GM21360 (cell line): ENCODE results near the gene GRK3.
"Not testable (repeated sequence)": the region's sequence is repeated elsewhere in the genome, so short reads cannot be mapped to it uniquely, and the experiment has no call there.

Source experiments
- ATAC-seq: cut with Tn5 transposase; IDR thresholded peaks from one replicate; pipeline ENCODE4 v1.9.1; 2021; ENCODE audit warnings: mild to moderate bottlenecking, moderate library complexity; ENCODE audit not compliant: unreplicated experiment

Gene GRK3

GRCh38 chr22:25564320-25564978, at the start of gene GRK3:
GRK3 (plus strand) TSS chr22:25564675; CDS start chr22:25565041, 366 bp downstream.
- no peak for ATAC-seq

- no peak for ATAC-seq
Observed at GRCh38 chr22:25518000-25518663, 46.3 kb upstream of the GRK3 start.

DNA sequence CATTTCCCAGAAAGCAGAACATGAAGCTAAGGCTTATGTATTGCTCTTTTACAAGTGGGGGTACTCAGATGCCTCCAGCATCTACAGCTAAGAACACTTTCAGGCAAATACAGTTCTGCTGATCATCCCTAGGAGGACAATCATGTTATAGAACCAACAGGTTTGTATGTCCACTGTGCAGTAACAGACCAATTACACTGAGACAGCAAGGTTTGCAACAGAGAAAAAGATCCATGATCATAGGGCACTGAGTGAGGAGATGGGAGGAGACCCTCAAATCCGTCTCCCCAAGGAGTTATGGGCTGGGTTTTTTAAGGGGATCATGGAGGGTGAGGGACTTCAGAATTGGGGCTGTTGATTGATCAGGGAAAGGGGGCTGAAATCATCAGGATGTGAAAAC, 39.1 kb upstream of the GRK3 start:
- no peak for ATAC-seq

DNA sequence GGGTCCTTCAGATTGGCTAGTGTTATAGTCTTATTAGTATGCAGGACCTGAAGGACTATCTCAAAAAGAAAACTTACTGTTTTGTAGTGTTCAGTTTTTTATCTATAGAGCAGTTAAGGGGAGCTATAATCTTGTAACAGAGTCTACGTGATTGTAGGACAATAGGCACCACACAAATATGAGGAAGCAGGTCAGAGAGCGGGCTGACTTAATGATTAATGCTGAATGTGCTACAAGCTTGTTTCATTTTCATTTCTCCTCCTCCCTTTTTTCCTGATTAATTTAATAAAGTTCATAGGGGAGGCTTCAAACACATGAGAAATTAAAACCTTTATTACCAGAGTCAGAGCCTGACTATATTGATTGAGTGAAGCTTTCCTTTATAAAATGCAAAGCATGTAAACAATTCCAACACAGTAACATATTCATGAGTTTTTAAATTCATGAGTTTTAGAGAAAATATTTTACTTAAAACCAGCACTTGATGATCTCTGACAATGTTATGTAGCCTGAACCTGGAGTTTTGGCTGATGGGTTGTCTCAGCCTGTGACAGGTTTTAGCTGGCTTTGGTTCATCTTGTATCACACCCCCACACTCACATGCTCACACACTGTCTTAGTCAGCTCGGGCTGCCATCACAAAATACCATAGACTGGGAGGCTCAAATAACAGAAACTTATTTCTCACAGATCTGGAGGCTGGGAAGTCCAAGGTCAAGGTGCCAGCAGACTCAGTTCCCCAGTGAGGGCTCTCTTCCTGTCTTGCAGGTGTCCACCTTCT, 38.5 kb upstream of the GRK3 start:
- ATAC-seq = not testable (repeated sequence)

GRCh38 chr22:25527016-25527415, 37.5 kb upstream of the GRK3 start:
- not testable (repeated sequence) for ATAC-seq

- ATAC-seq = not testable (repeated sequence)
Observed at GRCh38 chr22:25528068-25528467, 36.4 kb upstream of the GRK3 start.

- ATAC-seq = not testable (repeated sequence)
Observed at GRCh38 chr22:25529059-25529458, 35.4 kb upstream of the GRK3 start.

DNA sequence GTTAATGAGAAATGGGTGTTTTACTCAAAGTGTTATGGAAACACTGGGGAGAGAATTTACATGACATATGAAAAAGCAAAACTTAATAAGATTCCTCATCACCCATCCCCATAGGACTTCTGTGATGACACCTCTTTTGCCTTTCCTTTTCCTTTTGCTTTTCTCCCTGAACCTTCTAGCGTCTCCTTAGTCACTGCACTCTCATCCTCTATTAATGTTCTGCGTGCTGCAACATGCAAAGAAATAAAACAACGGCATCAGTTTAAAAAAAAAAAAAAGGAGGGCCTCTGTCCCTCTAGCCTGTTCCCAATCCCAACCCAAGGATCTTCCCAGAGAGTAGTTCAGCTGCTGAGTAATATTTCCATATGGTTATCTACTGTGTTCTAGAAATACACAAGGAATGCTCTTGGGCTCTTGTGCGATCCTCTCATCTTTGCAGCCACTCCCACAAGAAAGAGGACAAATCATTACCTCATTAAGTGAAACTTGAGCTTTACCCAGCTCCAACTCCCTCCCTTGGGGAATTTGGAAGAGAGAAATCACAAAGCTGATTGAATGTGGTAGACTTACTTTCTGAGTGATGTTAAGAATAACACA, 34.8 kb upstream of the GRK3 start:
- ATAC-seq = not testable (repeated sequence)

DNA sequence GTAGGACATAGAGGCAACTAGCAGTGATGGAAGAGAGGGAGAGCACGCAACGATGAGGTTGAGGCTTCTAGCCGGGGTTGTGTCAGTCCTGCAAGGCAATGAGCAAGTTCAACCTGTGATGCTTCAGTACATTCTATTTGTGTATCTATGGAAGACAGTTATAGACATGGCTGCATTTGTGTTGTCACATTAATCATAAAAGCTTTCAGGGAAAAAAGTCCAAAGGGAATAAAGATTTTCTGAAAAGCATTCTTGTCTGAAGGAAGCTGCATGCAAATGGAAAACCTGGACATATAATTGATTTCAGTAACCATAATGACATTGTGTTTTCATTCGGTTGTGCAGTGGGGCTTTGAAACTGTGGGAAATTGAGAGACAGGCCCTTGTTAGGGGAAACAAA, 32.8 kb upstream of the GRK3 start:
- not testable (repeated sequence) for ATAC-seq

- no peak for ATAC-seq
Observed at GRCh38 chr22:25534724-25535123, 29.8 kb upstream of the GRK3 start.

GRCh38 chr22:25536589-25536988, 27.9 kb upstream of the GRK3 start:
- no peak for ATAC-seq

DNA sequence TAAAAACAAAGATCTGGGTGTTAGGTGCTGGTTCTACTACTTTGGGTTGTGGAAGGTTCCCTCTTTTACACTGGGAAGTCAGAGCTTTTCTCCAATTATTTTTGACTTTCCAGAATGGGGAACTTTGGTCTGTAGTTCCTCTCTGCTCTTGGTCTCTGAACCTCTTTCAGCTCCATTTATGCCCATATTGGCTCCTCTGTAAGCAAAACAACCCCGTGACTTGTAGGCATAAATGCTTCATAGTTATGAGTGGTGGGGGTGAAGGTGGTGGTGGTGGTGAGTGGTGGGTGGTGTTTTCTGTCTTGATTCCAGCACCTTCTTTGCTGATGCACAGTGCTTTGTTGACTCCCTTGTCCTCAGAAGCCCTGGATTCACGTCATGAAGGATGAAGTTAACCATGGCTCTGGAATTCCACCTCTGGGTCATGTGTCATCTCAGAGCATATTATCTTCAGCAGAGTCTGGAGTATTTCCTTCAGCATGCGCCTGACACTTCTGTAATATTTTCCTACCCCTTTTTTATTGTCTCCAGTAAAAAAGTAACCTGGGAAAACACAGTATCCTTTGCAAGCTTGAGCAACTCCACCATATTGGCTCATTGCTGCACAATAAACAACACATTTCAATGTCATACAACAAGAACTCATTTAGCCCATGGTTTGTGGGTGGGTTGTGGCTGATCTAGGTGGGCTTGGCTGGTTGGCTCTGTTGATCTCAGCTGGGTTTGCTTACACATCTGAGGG, 24.1 kb upstream of the GRK3 start:
- ATAC-seq = no peak

DNA sequence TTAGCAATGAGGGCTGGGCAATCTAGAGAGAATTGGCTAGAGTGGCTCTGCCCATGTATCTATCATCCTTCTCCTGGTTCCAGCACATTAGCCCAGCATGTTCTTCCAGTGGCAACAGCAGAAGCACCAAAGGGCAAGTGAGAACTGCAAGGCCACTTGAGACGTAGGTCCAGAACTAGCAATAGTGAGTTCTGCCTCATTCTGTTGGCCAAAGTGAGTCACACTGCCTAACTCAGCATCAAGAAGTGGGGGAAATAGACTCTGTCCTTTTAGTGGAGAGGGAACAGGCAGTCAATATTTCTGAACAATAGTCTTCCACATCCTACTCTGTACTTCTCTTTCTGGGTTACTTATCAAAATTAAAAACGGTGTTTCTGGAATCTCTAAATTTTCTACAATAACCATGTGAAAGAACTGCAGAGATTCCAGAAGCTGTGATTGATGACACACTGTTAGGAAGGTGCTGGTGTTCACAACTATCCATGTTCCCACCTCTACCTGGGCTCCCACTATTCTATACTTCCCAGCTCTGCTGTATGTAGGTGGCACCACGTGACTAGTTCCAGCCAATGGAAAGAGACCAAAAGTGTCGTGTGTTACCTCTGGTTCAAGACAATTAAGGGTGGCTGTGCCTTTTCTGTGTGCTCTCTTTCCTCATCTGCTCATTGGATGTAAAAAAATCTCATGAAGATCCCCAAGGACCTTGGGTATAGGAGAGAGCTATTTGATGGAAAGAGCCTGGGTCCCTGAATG, 23.4 kb upstream of the GRK3 start:
- ATAC-seq = no peak

DNA sequence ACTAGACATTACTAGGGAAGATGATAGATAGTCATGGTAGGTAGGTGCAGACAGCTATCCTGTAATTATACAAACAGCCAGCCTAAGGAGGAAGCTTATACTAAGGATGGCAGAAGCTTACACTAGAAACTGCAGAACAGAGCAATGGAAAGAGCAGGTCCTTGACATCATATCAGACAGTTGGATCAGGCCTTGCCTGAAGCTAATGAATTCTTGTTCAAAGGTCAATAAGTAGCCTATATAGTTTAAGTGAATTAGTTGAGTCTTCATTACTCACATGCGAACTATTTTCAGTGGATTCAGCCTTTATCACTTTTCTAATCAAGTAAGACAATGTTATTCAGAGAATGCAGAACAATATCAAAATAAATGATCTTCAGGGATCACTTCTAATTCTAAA, 22.3 kb upstream of the GRK3 start:
- no peak for ATAC-seq

DNA sequence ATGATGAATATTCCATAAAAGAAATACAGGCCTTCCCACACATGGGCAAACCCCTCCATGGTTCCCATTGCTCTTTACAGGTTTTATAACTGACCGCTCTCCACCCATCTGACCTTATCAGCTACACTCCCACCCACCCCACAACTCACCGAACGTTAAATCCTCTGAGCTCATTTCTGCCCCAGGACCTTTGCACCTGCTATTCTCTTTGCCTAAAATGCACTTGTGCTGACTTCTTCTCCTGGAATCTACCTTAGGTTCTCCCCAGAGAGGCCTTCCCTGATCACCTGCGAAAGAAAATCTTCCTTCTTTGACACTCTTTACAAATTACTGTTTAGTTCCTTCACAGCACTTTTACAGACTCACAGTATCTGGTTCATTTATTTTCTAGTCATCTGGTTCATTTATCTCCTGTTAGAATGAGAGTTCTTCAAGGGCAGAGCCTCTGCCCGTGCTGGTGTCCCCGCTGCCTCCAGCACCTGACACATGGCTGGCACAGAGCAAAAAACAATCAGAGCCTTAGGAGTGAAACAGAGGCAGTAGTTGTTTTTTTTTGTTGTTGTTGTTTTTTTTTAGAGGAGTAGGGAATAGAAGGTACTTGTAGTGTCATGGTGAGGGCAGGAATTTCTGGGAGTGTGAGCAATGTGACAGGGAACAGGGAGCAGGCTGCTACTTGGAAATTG, 21.6 kb upstream of the GRK3 start:
- no peak for ATAC-seq

GRCh38 chr22:25545146-25545545, 19.3 kb upstream of the GRK3 start:
- ATAC-seq = no peak

- no peak for ATAC-seq
Observed at GRCh38 chr22:25545672-25546071, 18.8 kb upstream of the GRK3 start.

DNA sequence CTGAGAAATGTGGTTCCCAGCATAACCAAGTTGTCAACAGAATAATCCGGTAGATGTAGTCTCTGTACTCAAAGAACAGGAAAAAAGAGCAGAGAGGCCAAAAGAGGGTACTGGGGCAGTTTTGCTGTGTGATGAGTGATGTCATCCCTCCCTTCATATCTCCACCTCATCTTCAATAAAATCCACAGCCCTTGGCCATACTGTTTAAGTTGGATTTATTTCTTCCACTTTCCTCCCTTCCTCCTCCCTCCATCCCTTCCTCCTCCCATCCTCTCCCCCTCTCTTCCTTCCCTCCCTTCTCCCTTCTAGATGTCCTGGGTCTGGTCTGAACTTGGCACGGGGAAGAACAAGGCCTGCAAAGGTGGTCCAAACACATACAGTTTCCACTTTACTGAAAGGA, 18.2 kb upstream of the GRK3 start:
- no peak for ATAC-seq

- no peak for ATAC-seq
Observed at GRCh38 chr22:25546751-25547150, 17.7 kb upstream of the GRK3 start.
